Neuronal stem cell (in vitro differentiated cells): ENCODE data around the gene RHOC.

ENCODE experiments used
- DNase-seq: peaks from one replicate; pipeline ENCODE4 v3.0.0-alpha.2; 2013; ENCODE audit warnings: low spot score
- H2AFZ ChIP-seq: one replicate; pipeline ENCODE4 v1.6.1; 2013; ENCODE audit warnings: mild to moderate bottlenecking, low read length, inconsistent platforms
- H2AK5ac ChIP-seq: 2 replicates; pipeline ENCODE4 v1.6.1; 2013; ENCODE audit warnings: low read depth, mild to moderate bottlenecking, inconsistent platforms, low read length, moderate library complexity, mixed read lengths
- H2BK120ac ChIP-seq: 2 replicates; pipeline ENCODE4 v1.6.1; 2013; ENCODE audit warnings: low read depth, mild to moderate bottlenecking, inconsistent platforms, low read length, moderate library complexity, mixed read lengths
- H2BK12ac ChIP-seq: one replicate; pipeline ENCODE4 v1.6.1; 2013; ENCODE audit warnings: low read length, inconsistent platforms
- H2BK15ac ChIP-seq: 2 replicates; pipeline ENCODE4 v1.6.1; 2013; ENCODE audit warnings: mild to moderate bottlenecking, low read length, inconsistent platforms, mixed read lengths
- H2BK5ac ChIP-seq: one replicate; pipeline ENCODE4 v1.6.1; 2013; ENCODE audit warnings: inconsistent platforms, mild to moderate bottlenecking, low read length, moderate library complexity
- H3K14ac ChIP-seq: one replicate; pipeline ENCODE4 v1.6.1; 2013; ENCODE audit warnings: low read length, inconsistent platforms
- H3K18ac ChIP-seq: 2 replicates; pipeline ENCODE4 v1.6.1; 2013; ENCODE audit warnings: low read length, inconsistent platforms
- H3K23ac ChIP-seq: 2 replicates; pipeline ENCODE4 v1.6.1; 2013; ENCODE audit warnings: low read depth, mild to moderate bottlenecking, mixed read lengths, low read length, inconsistent platforms; ENCODE audit not compliant: poor library complexity
- H3K27ac ChIP-seq: replicated peaks from 3 replicates; pipeline ENCODE4 v1.5.1; 2013; ENCODE audit warnings: low read length, inconsistent platforms
- H3K27me3 ChIP-seq, 3 experiments: 2 replicates each; pipeline ENCODE4 v1.6.1; 2013; ENCODE audit warnings: low read length in 3 of 3, mild to moderate bottlenecking in 2 of 3, inconsistent platforms in 1 of 3, low read depth in 1 of 3, mixed read lengths in 1 of 3, moderate library complexity in 1 of 3; ENCODE audit not compliant: control insufficient read depth in 3 of 3, insufficient read depth in 3 of 3
- H3K36me3 ChIP-seq, 2 donors: replicated peaks in 1 of 2; 2 replicates each; pipeline ENCODE4 v1.6.1; 2013; ENCODE audit warnings: low read length in 2 of 2; ENCODE audit not compliant: control insufficient read depth in 2 of 2, insufficient read depth in 2 of 2
- H3K4ac ChIP-seq: 2 replicates; pipeline ENCODE4 v1.6.1; 2013; ENCODE audit warnings: inconsistent platforms, mild to moderate bottlenecking, low read length, moderate library complexity
- H3K4me1 ChIP-seq, 2 donors: 1 replicate in 1 of 2; 2 replicates in 1 of 2; pipeline ENCODE4 v1.6.1; 2013; ENCODE audit warnings: low read length in 2 of 2, low read depth in 1 of 2; ENCODE audit not compliant: control insufficient read depth in 2 of 2, insufficient read depth in 1 of 2
- H3K4me2 ChIP-seq: one replicate; pipeline ENCODE4 v1.6.1; 2013; ENCODE audit warnings: mild to moderate bottlenecking, low read length, inconsistent platforms; ENCODE audit not compliant: insufficient read depth, poor library complexity, severe bottlenecking
- H3K4me3 ChIP-seq, 2 donors: 2 replicates each; pipeline ENCODE4 v1.5.1; 2013; ENCODE audit warnings: low read length in 2 of 2, mild to moderate bottlenecking in 2 of 2, inconsistent platforms in 1 of 2, moderate library complexity in 1 of 2
- H3K79me1 ChIP-seq: one replicate; pipeline ENCODE4 v1.6.1; 2013; ENCODE audit warnings: low read depth, mild to moderate bottlenecking, inconsistent platforms, low read length, moderate library complexity
- H3K9ac ChIP-seq: one replicate; pipeline ENCODE4 v1.6.1; 2013; ENCODE audit warnings: mild to moderate bottlenecking, low read depth, low read length, inconsistent platforms; ENCODE audit not compliant: poor library complexity
- H3K9me3 ChIP-seq, 2 donors: replicated peaks in 1 of 2; 2 replicates each; pipeline versions ENCODE3 to v1.6.1; 2013; ENCODE audit warnings: low read length in 2 of 2, mild to moderate bottlenecking in 2 of 2, inconsistent platforms in 1 of 2, low read depth in 1 of 2, mixed read lengths in 1 of 2, moderate library complexity in 1 of 2; ENCODE audit not compliant: control insufficient read depth in 2 of 2, insufficient read depth in 1 of 2
- H4K8ac ChIP-seq: one replicate; pipeline ENCODE4 v1.6.1; 2013; ENCODE audit warnings: low read depth, mild to moderate bottlenecking, inconsistent platforms, low read length, moderate library complexity
- H4K91ac ChIP-seq: one replicate; pipeline ENCODE4 v1.6.1; 2013; ENCODE audit warnings: low read length, low read depth, mild to moderate bottlenecking, inconsistent platforms; ENCODE audit not compliant: poor library complexity
- WGBS, 2 donors: extraction: QIAGEN DNeasy Blood & Tissue Kit; methylation state at CpG; one replicate each; pipeline ENCODE4 v1.1.7; 2013; ENCODE audit warnings: missing lambda C conversion rate in 2 of 2, mixed read lengths in 1 of 2; ENCODE audit not compliant: insufficient read length in 2 of 2, insufficient replicate concordance in 1 of 2; ENCODE audit errors: extremely low coverage in 2 of 2; 5-methylcytosine and 5-hydroxymethylcytosine counted together

The RHOC gene

GRCh38 chr1:112710159-112710558 lies 3.2 kb upstream of the RHOC start:
- no peak overlapping the region for H3K4me3 ChIP-seq
- no peak overlapping the region for H3K23ac ChIP-seq
- no peak overlapping the region for H3K27ac ChIP-seq
- peaks cover 18 to 19% of the 10 kb centered on the region in 2 donors for H3K4me1 ChIP-seq
- H3K9ac ChIP-seq = no peak overlapping the region
- H3K27me3 ChIP-seq = peaks cover 8 to 68% (median 18%) of the 10 kb centered on the region in 3 experiments
- H2BK15ac ChIP-seq = no peak overlapping the region
- no peak overlapping the region for H4K91ac ChIP-seq
- no peak overlapping the region for H2BK120ac ChIP-seq
- WGBS, 2 donors = no CpG with 5 or more reads among the region's 7 CpGs
- no peaks in the 10 kb centered on the region for H3K36me3 ChIP-seq
- H4K8ac ChIP-seq = no peak overlapping the region
- no peak overlapping the region for H3K4ac ChIP-seq
- peaks cover 4% of the 10 kb centered on the region for H3K79me1 ChIP-seq
- no peak overlapping the region for H2AK5ac ChIP-seq
- H2AFZ ChIP-seq = no peak overlapping the region
- DNase-seq = no peak
- H3K9me3 ChIP-seq = no peaks in the 10 kb centered on the region
- H2BK5ac ChIP-seq = no peak overlapping the region
- peak overlapping the region; percentile 8 for H2BK12ac ChIP-seq
- H3K18ac ChIP-seq = no peak overlapping the region
- H3K4me2 ChIP-seq = no peak overlapping the region
- no peak overlapping the region for H3K14ac ChIP-seq

DNA sequence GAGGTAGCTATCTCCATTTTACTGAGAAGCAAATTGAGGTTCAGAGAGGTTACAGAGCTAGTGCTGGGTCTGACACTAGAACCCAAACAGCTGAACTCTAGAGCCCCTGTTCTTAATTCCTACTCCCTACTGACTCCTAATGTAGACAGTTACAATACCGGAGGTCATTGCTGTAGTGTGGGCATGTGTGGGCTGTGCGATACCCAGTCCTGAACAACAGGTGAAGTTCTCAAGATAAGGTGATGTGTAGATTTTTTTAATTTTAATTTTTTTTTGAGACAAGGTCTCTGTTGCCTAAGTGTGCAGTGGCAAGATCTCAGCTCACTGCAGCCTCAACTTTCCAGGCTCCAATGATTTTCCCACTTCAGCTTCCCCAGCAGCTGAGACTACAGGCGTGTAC lies 1.6 kb upstream of the RHOC start:
- no peak overlapping the region for H3K4me3 ChIP-seq
- H3K27ac ChIP-seq = no peak overlapping the region
- H3K23ac ChIP-seq = no peak overlapping the region
- H2BK120ac ChIP-seq = no peak overlapping the region
- no peak overlapping the region for H2AFZ ChIP-seq
- H3K4me1 ChIP-seq = peaks cover 23 to 24% of the 10 kb centered on the region in 2 donors
- H2BK15ac ChIP-seq = no peak overlapping the region
- H3K27me3 ChIP-seq = peaks cover 0 to 53% (median 3%) of the 10 kb centered on the region in 3 experiments
- no CpG with 5 or more reads among the region's 3 CpGs for WGBS, 2 donors
- no peak overlapping the region for H3K4me2 ChIP-seq
- H2BK5ac ChIP-seq = no peak overlapping the region
- no peak overlapping the region for H3K9ac ChIP-seq
- no peak overlapping the region for H2AK5ac ChIP-seq
- no peak overlapping the region for H2BK12ac ChIP-seq
- H4K91ac ChIP-seq = no peak overlapping the region
- no peak overlapping the region for H3K14ac ChIP-seq
- H4K8ac ChIP-seq = no peak overlapping the region
- no peak overlapping the region for H3K4ac ChIP-seq
- H3K9me3 ChIP-seq = no peaks in the 10 kb centered on the region
- DNase-seq = no peak
- no peak overlapping the region for H3K18ac ChIP-seq
- H3K79me1 ChIP-seq = peaks cover 4% of the 10 kb centered on the region
- peaks cover 0 to 7% of the 10 kb centered on the region in 2 donors for H3K36me3 ChIP-seq

- no peak for DNase-seq
- no peak overlapping the region for H3K18ac ChIP-seq
- no CpG with 5 or more reads among the region's 6 CpGs for WGBS, 2 donors
- no peak overlapping the region for H3K4ac ChIP-seq
- no peaks in the 10 kb centered on the region for H3K9me3 ChIP-seq
- H2AFZ ChIP-seq = peak overlapping the region; percentile 90
- peaks cover 0 to 11% of the 10 kb centered on the region in 2 donors for H3K36me3 ChIP-seq
- no peak overlapping the region for H2AK5ac ChIP-seq
- H3K4me3 ChIP-seq = no peak overlapping the region
- H3K27ac ChIP-seq = no peak overlapping the region
- peaks cover 23 to 24% of the 10 kb centered on the region in 2 donors for H3K4me1 ChIP-seq
- no peak overlapping the region for H2BK15ac ChIP-seq
- H2BK120ac ChIP-seq = no peak overlapping the region
- H4K8ac ChIP-seq = no peak overlapping the region
- H4K91ac ChIP-seq = no peak overlapping the region
- no peak overlapping the region for H3K23ac ChIP-seq
- H3K27me3 ChIP-seq = peaks cover 0 to 48% (median 0%) of the 10 kb centered on the region in 3 experiments
- H3K4me2 ChIP-seq = no peak overlapping the region
- peaks cover 4% of the 10 kb centered on the region for H3K79me1 ChIP-seq
- no peak overlapping the region for H2BK5ac ChIP-seq
- no peak overlapping the region for H2BK12ac ChIP-seq
- H3K14ac ChIP-seq = no peak overlapping the region
- H3K9ac ChIP-seq = no peak overlapping the region
Observed at GRCh38 chr1:112708002-112708448, 1.1 kb upstream of the RHOC start.

DNA sequence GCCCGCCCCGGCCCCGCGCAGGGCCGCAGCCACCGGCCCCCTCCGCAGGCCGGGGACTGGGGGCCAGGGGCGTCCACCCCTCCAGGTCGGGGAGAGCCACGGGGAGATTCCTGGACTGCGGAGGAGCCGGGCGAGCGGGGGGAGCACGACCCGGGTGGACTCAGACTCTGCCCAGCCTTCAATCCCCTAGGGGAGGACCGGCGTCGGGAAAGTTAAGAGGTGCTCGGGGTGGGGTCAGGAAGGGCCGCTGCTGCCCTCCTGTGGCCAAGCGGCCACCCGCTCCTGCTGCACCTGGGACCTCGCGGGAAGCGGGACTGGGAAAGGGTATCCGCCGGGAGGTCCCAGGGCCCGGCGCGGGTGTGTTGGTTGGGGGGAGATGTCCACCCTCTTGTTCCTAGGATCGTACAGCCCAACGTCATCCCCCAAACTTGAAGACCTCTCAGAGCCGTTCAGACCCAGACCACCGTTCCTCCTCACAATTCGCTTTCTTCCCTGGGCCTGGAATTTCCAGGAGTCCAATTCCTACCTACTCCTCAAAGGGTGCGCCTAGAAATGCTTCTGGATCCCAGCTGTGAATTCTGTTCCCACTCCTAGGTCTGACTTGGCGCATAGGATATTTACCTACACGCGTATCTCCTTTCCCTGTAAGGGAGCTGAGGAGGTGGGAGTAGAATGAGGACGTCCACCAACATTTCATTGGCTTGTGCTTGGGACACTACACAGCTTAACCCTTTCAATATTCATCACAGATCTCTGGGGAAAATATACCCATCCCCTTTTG lies 484 bp upstream of the RHOC start:
- H3K4me1 ChIP-seq = peaks cover 23 to 24% of the 10 kb centered on the region in 2 donors
- DNase-seq = peak; percentile 86
- H2BK12ac ChIP-seq = no peak overlapping the region
- no peak overlapping the region for H3K4ac ChIP-seq
- H2BK15ac ChIP-seq = no peak overlapping the region
- peak overlapping the region; percentile 43 for H2BK5ac ChIP-seq
- peak overlapping the region; percentile 84 for H3K4me2 ChIP-seq
- no peak overlapping the region for H2BK120ac ChIP-seq
- H3K23ac ChIP-seq = peak overlapping the region; percentile 14
- H4K8ac ChIP-seq = no peak overlapping the region
- H3K79me1 ChIP-seq = peaks cover 4% of the 10 kb centered on the region
- WGBS, 2 donors = no CpG with 5 or more reads among the region's 42 CpGs
- no peaks in the 10 kb centered on the region for H3K9me3 ChIP-seq
- peak overlapping the region; percentile 57 for H3K27ac ChIP-seq
- H3K4me3 ChIP-seq = peak overlapping the region; percentile 64 to 89
- no peak overlapping the region for H2AK5ac ChIP-seq
- H3K9ac ChIP-seq = no peak overlapping the region
- H4K91ac ChIP-seq = no peak overlapping the region
- H3K36me3 ChIP-seq = peaks cover under 1 to 18% of the 10 kb centered on the region in 2 donors
- H3K27me3 ChIP-seq = peaks cover 0 to 42% (median 0%) of the 10 kb centered on the region in 3 experiments
- no peak overlapping the region for H3K14ac ChIP-seq
- peak overlapping the region; percentile 90 for H2AFZ ChIP-seq
- peak overlapping the region; percentile 80 for H3K18ac ChIP-seq
